GM12878 (cell line): ENCODE measurements around the gene RGS11. TPM values are rescaled to one million over a fixed set of nuclear protein-coding genes. Genes with fewer than 3 reads are reported as not detected.

ENCODE experiments used
- ATAC-seq: fragments of 200-7000 bp; cut with Tn5 transposase; 3 replicates; pipeline ENCODE4 v1.9.1; 2020; ENCODE audit warnings: mild to moderate bottlenecking, moderate library complexity
- BruUV-seq: library from RNA; stranded (reverse); fragments of 400-500 nt; replicated peaks from 2 replicates; lab custom pipeline; 2021; lab: Mats Ljungman, UMichigan
- CTCF ChIA-PET: fragments of 300-600 bp; sonication (Branson Sonifier 250); formaldehyde crosslinking; extraction: SDS; loops from one replicate; lab custom pipeline; 2021; ENCODE audit warnings: inconsistent platforms; lab: Yijun Ruan, JAX
- POLR2A ChIA-PET: fragments of 350-600 bp; formaldehyde crosslinking; extraction: SDS; loops from one replicate; lab custom pipeline; 2021; ENCODE audit warnings: inconsistent platforms; lab: Charles Lee
- RAD21 ChIA-PET: fragments of 300-600 bp; sonication (Branson Sonifier 250); formaldehyde crosslinking; loops from one replicate; lab custom pipeline; 2023; ENCODE audit warnings: antibody characterized with exemption; ENCODE audit not compliant: unreplicated experiment; lab: Charles Lee
- SMC1A ChIA-PET: fragments of 300-600 bp; sonication (Branson Sonifier 250); formaldehyde crosslinking; loops from one replicate; lab custom pipeline; 2023; ENCODE audit not compliant: unreplicated experiment, uncharacterized antibody; lab: Charles Lee
- DNase-seq: peaks from one replicate; pipeline ENCODE4 v3.0.0-alpha.2; 2011; ENCODE audit warnings: low read depth, low spot score
- FAIRE-seq: peaks from 3 replicates; lab custom pipeline; 2011; peaks lifted over from hg19 to GRCh38; lab: Jason Lieb, UNC
- H2AFZ ChIP-seq: 2 replicates; pipeline ENCODE4 v1.6.0; 2011; ENCODE audit warnings: low read depth, low read length, control low read depth; ENCODE audit not compliant: control insufficient read depth
- H3K27ac ChIP-seq: 2 replicates; pipeline ENCODE4 v1.5.1; 2011; ENCODE audit warnings: control low read depth; ENCODE audit not compliant: control insufficient read depth, insufficient read depth
- H3K27me3 ChIP-seq, 2 experiments: replicated peaks in 1 of 2; 2 replicates each; pipeline versions ENCODE4 v1.6.0 to v1.6.1; 2011; ENCODE audit warnings: low read length in 1 of 2; ENCODE audit not compliant: control insufficient read depth in 2 of 2, insufficient read depth in 2 of 2
- H3K36me3 ChIP-seq, 2 experiments: 2 replicates each; pipeline ENCODE4 v1.5.1; 2011; ENCODE audit warnings: low read length in 1 of 2; ENCODE audit not compliant: control insufficient read depth in 2 of 2, insufficient read depth in 2 of 2
- H3K4me1 ChIP-seq: 2 replicates; pipeline ENCODE4 v1.6.1; 2011; ENCODE audit warnings: mild to moderate bottlenecking, low read length, moderate library complexity, mixed read lengths; ENCODE audit not compliant: control insufficient read depth, insufficient read depth
- H3K4me2 ChIP-seq: 2 replicates; pipeline ENCODE4 v1.6.0; 2011; ENCODE audit warnings: control low read depth; ENCODE audit not compliant: control insufficient read depth, insufficient read depth
- H3K4me3 ChIP-seq: fragments of 200-600 bp; sonication (generic); 2 replicates; pipeline ENCODE4 v1.5.1; 2016
- H3K79me2 ChIP-seq: 2 replicates; pipeline ENCODE4 v1.6.0; 2011; ENCODE audit warnings: low read length; ENCODE audit not compliant: control insufficient read depth, insufficient read depth
- H3K9ac ChIP-seq: 2 replicates; pipeline ENCODE4 v1.8.0; 2011; ENCODE audit warnings: low read length, control low read depth, mixed read lengths; ENCODE audit not compliant: control insufficient read depth, insufficient read depth
- H3K9me3 ChIP-seq: replicated peaks from 3 replicates; pipeline ENCODE4 v1.5.1; 2011; ENCODE audit warnings: mild to moderate bottlenecking, low read length; ENCODE audit not compliant: control insufficient read depth, insufficient read depth
- H4K20me1 ChIP-seq: 2 replicates; pipeline ENCODE4 v1.6.0; 2011; ENCODE audit not compliant: control insufficient read depth, insufficient read depth
- ATF7 ChIP-seq: fragments of 450-650 bp; IDR thresholded peaks from 2 replicates; pipeline ENCODE4 v1.6.1; 2016; ENCODE audit warnings: low read depth, mild to moderate bottlenecking
- BCL11A ChIP-seq: IDR thresholded peaks from 2 replicates; pipeline ENCODE4 v1.6.1; 2011; ENCODE audit warnings: low read depth, low read length
- BMI1 ChIP-seq: fragments of 450-650 bp; IDR thresholded peaks from 2 replicates; pipeline ENCODE4 v1.6.1; 2016; ENCODE audit warnings: mild to moderate bottlenecking, moderate library complexity, borderline replicate concordance
- IRF5 ChIP-seq: fragments of 450-650 bp; IDR thresholded peaks from 2 replicates; pipeline ENCODE4 v1.6.1; 2017; ENCODE audit warnings: borderline replicate concordance
- JUNB ChIP-seq: IDR thresholded peaks from 2 replicates; pipeline ENCODE4 v1.6.1; 2016; ENCODE audit warnings: antibody characterized with exemption, mild to moderate bottlenecking
- JUND ChIP-seq: IDR thresholded peaks from 2 replicates; pipeline ENCODE4 v1.6.1; 2012; ENCODE audit warnings: low read depth, mild to moderate bottlenecking, low read length, improper control_type of control experiment, moderate library complexity
- SIX5 ChIP-seq: IDR thresholded peaks from 2 replicates; pipeline ENCODE4 v1.6.1; 2011; ENCODE audit warnings: mild to moderate bottlenecking, low read depth, low read length, moderate library complexity; ENCODE audit not compliant: severe bottlenecking
- TARDBP ChIP-seq: IDR thresholded peaks from 2 replicates; pipeline ENCODE4 v1.6.1; 2016; ENCODE audit warnings: borderline replicate concordance
- USF2 ChIP-seq: IDR thresholded peaks from 2 replicates; pipeline ENCODE4 v1.6.1; 2011; ENCODE audit warnings: low read depth, low read length, improper control_type of control experiment, borderline replicate concordance
- ZNF592 ChIP-seq: fragments of 450-650 bp; IDR thresholded peaks from 2 replicates; pipeline ENCODE4 v1.6.1; 2017; ENCODE audit warnings: mild to moderate bottlenecking, moderate library complexity
- ZNF622 ChIP-seq: fragments of 450-650 bp; IDR thresholded peaks from 2 replicates; pipeline ENCODE4 v1.6.1; 2017; ENCODE audit warnings: mild to moderate bottlenecking, inconsistent platforms
- WGBS: methylation state at CpG from one replicate; pipeline ENCODE4 v1.1.6; 2016; ENCODE audit warnings: low lambda C conversion rate; ENCODE audit not compliant: insufficient replicate concordance, insufficient coverage; ENCODE audit errors: missing lambda C conversion rate; 5-methylcytosine and 5-hydroxymethylcytosine counted together
- in situ Hi-C: fragments of 300-500 bp; cut with MboI; formaldehyde crosslinking; loops from 9 replicates; pipeline ENCODE4 v1.14.3; 2018; ENCODE audit warnings: mixed read lengths
- intact Hi-C: fragments of 100-400 bp; cut with micrococcal nuclease; formaldehyde crosslinking; loops from one replicate; pipeline ENCODE4 v1.14.2; 2022; ENCODE audit not compliant: unreplicated experiment
- polyA plus RNA-seq, 11 experiments: library from polyadenylated mRNA; depleted of rRNA in 4 of 11; unstranded in 6 of 11; stranded (reverse) in 5 of 11; fragments of >200 nt; fragmentation: Nextera tagmentation in 4 of 11; fragmentation: Illumina TruSeq in 1 of 11; extraction: Ambion mirVana in 4 of 11; extraction: Trizol in 1 of 11; gene quantifications; 1 replicate in 1 of 11; 2 replicates in 10 of 11; pipeline versions ENCODE4 v1.2.1 to v1.2.3, GENCODE V29; 2011 to 2016; ENCODE audit warnings: inconsistent platforms in 2 of 11, missing spikeins in 2 of 11, low read depth in 1 of 11
- total RNA-seq, 4 experiments: library from RNA; depleted of rRNA in 3 of 4; stranded (reverse); fragments of >200 nt in 3 of 4; fragmentation: Illumina TruSeq in 1 of 4; extraction: Trizol in 1 of 4; gene quantifications; 2 replicates each; pipeline versions ENCODE4 v1.2.1 to v1.2.3, GENCODE V29; 2013 to 2021

Gene RGS11
- total and polyA plus RNA-seq, 10 of the 15 experiments (the other 5 are each of a cell fraction or from before 2014, with no cell fraction given): 0.04 TPM; not detected in 9

- intact Hi-C loops: no loop called here
- no peak within 1 kb of the TSS for H3K4me3 ChIP-seq
- no peaks in the 10 kb centered on the region for H3K36me3 ChIP-seq
- SMC1A ChIA-PET: no interaction called here
- POLR2A ChIA-PET: no interaction called here
- no peak for FAIRE-seq
- H3K27ac ChIP-seq: no peak within 1 kb of the TSS
- RAD21 ChIA-PET: no interaction called here
- DNase-seq: no peak
- no peak within 1 kb of the TSS for H2AFZ ChIP-seq
- H3K9ac ChIP-seq: no peak within 1 kb of the TSS
- peaks cover 0 to 3% of the 10 kb centered on the region in 2 experiments; a peak in 2 of 4 replicates for H3K27me3 ChIP-seq
- no peaks in the 10 kb centered on the region for H3K4me1 ChIP-seq
- no peak for ATAC-seq
- BruUV-seq: no TSS peak
- TF ChIP-seq ZNF622: no peak
- no peak for TF ChIP-seq BCL11A
- TF ChIP-seq BMI1: no peak
- TF ChIP-seq, all 136 proteins: peak for 0
- CTCF ChIA-PET: no interaction called here
- Histone ChIP-seq H3K79me2 (no peaks in the 10 kb centered on the region), H3K4me2 (no peak within 1 kb of the TSS), H4K20me1 (no peaks in the 10 kb centered on the region), H3K9me3 (no peaks in the 10 kb centered on the region)
- WGBS: 17% methylated on average over 21 of the region's 54 CpGs
- in situ Hi-C loops: no loop called here
Observed at GRCh38 chr16:280552-280951, 4.8 kb upstream of the RGS11 start, which contains the start of gene ARHGDIG. TSS of gene ARHGDIG (plus strand) at chr16:280591. CDS start at chr16:280681, 90 bp downstream.

- ChIA-PET CTCF (no interaction called here), RAD21 (interaction anchor here (0.8 kb wide), 1 partner anchor 41 kb away, joined by 3 read pairs; no protein-coding TSS in a partner anchor), SMC1A (no interaction called here), POLR2A (interaction anchor here (0.6 kb wide), 1 partner anchor 183 kb away, joined by 4 read pairs; no protein-coding TSS in a partner anchor)
- Histone ChIP-seq H3K27me3 (peaks cover 0 to 3% of the 10 kb centered on the region in 2 experiments; a peak in 2 of 4 replicates), H3K9me3 (no peaks in the 10 kb centered on the region), H4K20me1 (no peaks in the 10 kb centered on the region), H3K4me3 (no peak overlapping the region), H3K79me2 (no peaks in the 10 kb centered on the region), H3K9ac (no peak overlapping the region), H2AFZ (no peak overlapping the region), H3K27ac (no peak overlapping the region), H3K36me3 (no peaks in the 10 kb centered on the region), H3K4me1 (no peaks in the 10 kb centered on the region), H3K4me2 (no peak overlapping the region)
- intact Hi-C loops: no loop called here
- DNase-seq: no peak
- TF ChIP-seq IRF5 (no peak), BMI1 (no peak), SIX5 (no peak), ATF7 (no peak), USF2 (no peak), TARDBP (no peak), JUNB (no peak), JUND (no peak), ZNF592 (no peak)
- no peak for ATAC-seq
- 39% methylated on average over 30 of the region's 47 CpGs for WGBS
- no peak for FAIRE-seq
- in situ Hi-C loops: no loop called here
- BruUV-seq: no TSS peak
Observed at GRCh38 chr16:280005-280460, 4.3 kb upstream of the RGS11 start.
